CD4-positive, alpha-beta T cell (primary cell): ENCODE data around the gene PRR14L. TPM values are rescaled to one million over a fixed set of nuclear protein-coding genes. Genes with fewer than 3 reads are reported as not detected.
"Not testable (repeated sequence)": the region's sequence is repeated elsewhere in the genome, so short reads cannot be mapped to it uniquely, and the experiment has no call there.

Experiments used
- ATAC-seq: fragments of 200-7000 bp; cut with Tn5 transposase; one replicate; pipeline ENCODE4 v1.10.0; 2022; ENCODE audit warnings: mild to moderate bottlenecking; ENCODE audit not compliant: poor library complexity
- CTCF ChIA-PET: fragments of 350-600 bp; sonication (Branson Sonifier 250); formaldehyde crosslinking; loops from one replicate; lab custom pipeline; 2021; ENCODE audit warnings: antibody characterized with exemption, inconsistent platforms; lab: Charles Lee
- POLR2A ChIA-PET: fragments of 350-600 bp; sonication (Branson Sonifier 250); formaldehyde crosslinking; loops from one replicate; lab custom pipeline; 2021; ENCODE audit warnings: antibody characterized with exemption, inconsistent platforms; lab: Charles Lee
- DNase-seq, 14 experiments: peaks; one replicate each; pipeline ENCODE4 v3.0.0-alpha.2; 2013 to 2020; ENCODE audit warnings: mixed read lengths in 2 of 14
- H3K27ac ChIP-seq, 2 donors: one replicate each; pipeline versions ENCODE4 v1.5.1 to v1.7.0; 2013; ENCODE audit warnings: low read length in 2 of 2, low read depth in 1 of 2, mild to moderate bottlenecking in 1 of 2
- H3K27me3 ChIP-seq, 2 experiments: 1 replicate in 1 of 2; 2 replicates in 1 of 2; pipeline versions ENCODE4 v1.6.1 to v1.7.0; 2013; ENCODE audit warnings: low read length in 2 of 2, control low read depth in 1 of 2, mild to moderate bottlenecking in 1 of 2, moderate library complexity in 1 of 2; ENCODE audit not compliant: insufficient read depth in 2 of 2, control insufficient read depth in 1 of 2
- H3K36me3 ChIP-seq: one replicate; pipeline ENCODE4 v1.6.1; 2013; ENCODE audit warnings: low read length, control low read depth; ENCODE audit not compliant: insufficient read depth
- H3K4me1 ChIP-seq: one replicate; pipeline ENCODE4 v1.6.1; 2013; ENCODE audit warnings: low read length, control low read depth; ENCODE audit not compliant: insufficient read depth
- H3K4me3 ChIP-seq: one replicate; pipeline ENCODE4 v1.5.1; 2013; ENCODE audit warnings: mild to moderate bottlenecking, low read length, moderate library complexity
- H3K9me3 ChIP-seq, 2 experiments: 1 replicate in 1 of 2; 2 replicates in 1 of 2; pipeline versions ENCODE4 v1.6.1 to v1.7.0; 2013; ENCODE audit warnings: low read length in 2 of 2, mild to moderate bottlenecking in 2 of 2, control low read depth in 1 of 2, moderate library complexity in 1 of 2; ENCODE audit not compliant: control insufficient read depth in 1 of 2, insufficient read depth in 1 of 2
- H3K27ac Mint-ChIP-seq: one replicate; pipeline ENCODE4 v1.8.0; 2020; ENCODE audit warnings: mixed read lengths
- H3K27me3 Mint-ChIP-seq: one replicate; pipeline ENCODE4 v1.8.0; 2021; ENCODE audit warnings: mixed read lengths
- H3K36me3 Mint-ChIP-seq: one replicate; pipeline ENCODE4 v1.8.0; 2021; ENCODE audit warnings: low read depth, mixed read lengths
- H3K4me1 Mint-ChIP-seq: one replicate; pipeline ENCODE4 v1.8.0; 2021; ENCODE audit warnings: low read depth, mixed read lengths
- H3K4me3 Mint-ChIP-seq: one replicate; pipeline ENCODE4 v1.8.0; 2020; ENCODE audit warnings: mild to moderate bottlenecking, mixed read lengths
- H3K9me3 Mint-ChIP-seq: one replicate; pipeline ENCODE4 v1.8.0; 2020; ENCODE audit warnings: mixed read lengths
- CTCF ChIP-seq: fragments of 200-600 bp; IDR thresholded peaks from one replicate; pipeline ENCODE4 v1.8.0; 2022; ENCODE audit warnings: antibody characterized with exemption, mild to moderate bottlenecking
- intact Hi-C, 2 experiments: fragments of 100-400 bp; cut with DNase I in 1 of 2; cut with micrococcal nuclease in 1 of 2; formaldehyde crosslinking; loops; one replicate each; pipeline versions ENCODE4 v1.15.1 to v1.9.0; 2023 to 2025; cut with DNase I, micrococcal nuclease
- total RNA-seq, 174 experiments: library from RNA in 2 of 174; stranded (reverse) in 2 of 174; gene quantifications; one replicate each; pipeline ENCODE4 v1.2.3 and lab custom pipeline; 2021 to 2026

PRR14L gene
- total RNA-seq, 2 experiments from 2014 or later = 23.4 to 24.9 TPM

GRCh38 chr22:31678748-31679147, 71.2 kb downstream of the PRR14L start:
- ChIA-PET CTCF (interaction anchor here (1.6 kb wide), 1 partner anchor 13 kb away, joined by 6 read pairs; no protein-coding TSS in a partner anchor), POLR2A (no interaction called here)
- H3K27ac ChIP-seq = no peak overlapping the region
- H3K36me3 Mint-ChIP-seq = peaks cover 16% of the 10 kb centered on the region
- H3K27me3 ChIP-seq = no peaks in the 10 kb centered on the region
- intact Hi-C loops = loop anchor here in 1 of 2 experiments (5.0 kb wide), 2 partner anchors 74 to 331 kb away; partner anchors contain the start of genes DEPDC5, PATZ1 and PRR14L
- ATAC-seq (no peak), DNase-seq (no peak)
- TF ChIP-seq CTCF = no peak
- peaks cover 6% of the 10 kb centered on the region for H3K36me3 ChIP-seq
- no peak overlapping the region for H3K27ac Mint-ChIP-seq
- no peaks in the 10 kb centered on the region for H3K9me3 ChIP-seq
- no peak overlapping the region for H3K4me3 ChIP-seq
- no peaks in the 10 kb centered on the region for H3K27me3 Mint-ChIP-seq
- peaks cover 10% of the 10 kb centered on the region for H3K4me1 Mint-ChIP-seq
- H3K9me3 Mint-ChIP-seq = no peaks in the 10 kb centered on the region
- peaks cover 11% of the 10 kb centered on the region for H3K4me1 ChIP-seq
- H3K4me3 Mint-ChIP-seq = no peak overlapping the region

- Histone ChIP-seq H3K4me3 (peak overlapping the region; percentile 69), H3K27me3 (no peaks in the 10 kb centered on the region), H3K36me3 (no peaks in the 10 kb centered on the region), H3K4me1 (peaks cover 11% of the 10 kb centered on the region), H3K27ac (peak overlapping the region in 1 of 2 donors; percentile 77), H3K9me3 (no peaks in the 10 kb centered on the region)
- H3K27ac Mint-ChIP-seq = peak overlapping the region; percentile 90
- intact Hi-C loops = loop anchor here (1.0 to 5.0 kb wide), 3 partner anchors 14 to 329 kb away; partner anchors contain the start of genes PISD (in 2 of the 2), DEPDC5 (in 1 of the 2), PATZ1 (in 1 of the 2) and PRR14L (in 1 of the 2)
- no peaks in the 10 kb centered on the region for H3K36me3 Mint-ChIP-seq
- peak overlapping the region; percentile 94 for H3K4me3 Mint-ChIP-seq
- ATAC-seq (peak; percentile 100), DNase-seq (peak; percentile 85 to 96 (median 90))
- no peaks in the 10 kb centered on the region for H3K9me3 Mint-ChIP-seq
- POLR2A ChIA-PET = interaction anchor here (0.6 to 2.4 kb wide), 16 partner anchors 9 to 797 kb away, joined by 3 to 75 read pairs (median 5); partner anchors contain the start of genes DEPDC5, PATZ1, PISD and SFI1
- CTCF ChIA-PET = interaction anchor here (2.1 to 2.5 kb wide), 2 partner anchors 11 to 14 kb away, joined by 7 to 16 read pairs; partner anchors contain the start of gene PISD
- H3K4me1 Mint-ChIP-seq = peaks cover 10% of the 10 kb centered on the region
- TF ChIP-seq CTCF = no peak
- H3K27me3 Mint-ChIP-seq = no peaks in the 10 kb centered on the region
These were observed 73.2 kb downstream of the PRR14L start for GRCh38 chr22:31676700-31677099.

- H3K9me3 Mint-ChIP-seq, intact Hi-C loops, H3K36me3 ChIP-seq, POLR2A ChIA-PET, H3K27ac Mint-ChIP-seq, H3K9me3 ChIP-seq, H3K27me3 Mint-ChIP-seq, CTCF ChIA-PET, H3K36me3 Mint-ChIP-seq, ATAC-seq, H3K27me3 ChIP-seq, H3K27ac ChIP-seq, H3K4me3 ChIP-seq, H3K4me3 Mint-ChIP-seq: not testable (repeated sequence)
- peaks cover 10% of the 10 kb centered on the region for H3K4me1 Mint-ChIP-seq
- peaks cover 11% of the 10 kb centered on the region for H3K4me1 ChIP-seq
- DNase-seq = peak in 1 of 14 experiments; percentile 14
These were observed 75.7 kb downstream of the PRR14L start for GRCh38 chr22:31674219-31674618.

- H3K27ac ChIP-seq, ATAC-seq, H3K27ac Mint-ChIP-seq, H3K27me3 ChIP-seq, H3K4me3 ChIP-seq, CTCF ChIA-PET, H3K4me3 Mint-ChIP-seq, H3K9me3 Mint-ChIP-seq, H3K36me3 ChIP-seq, DNase-seq, H3K27me3 Mint-ChIP-seq, H3K9me3 ChIP-seq, H3K36me3 Mint-ChIP-seq, H3K4me1 ChIP-seq, POLR2A ChIA-PET, H3K4me1 Mint-ChIP-seq: not testable (repeated sequence)
- intact Hi-C loops = loop anchor here (5.0 to 10.0 kb wide), 3 partner anchors 413 to 806 kb away; partner anchors contain the start of genes FBXO7 (in 2 of the 2) and RTCB (in 1 of the 2)
These were observed 81.1 kb downstream of the PRR14L start for GRCh38 chr22:31668849-31669248.
